HG03457 (cell line): Measurements from ENCODE around the gene TASL.
A peak's percentile ranks its signal among the peaks of the same experiment; 100 is the strongest.
"Not testable (repeated sequence)": the region's sequence is repeated elsewhere in the genome, so short reads cannot be mapped to it uniquely, and the experiment has no call there.

Source experiments
- ATAC-seq: cut with Tn5 transposase; IDR thresholded peaks from one replicate; pipeline ENCODE4 v1.9.1; 2021; ENCODE audit warnings: moderate number of reproducible peaks; ENCODE audit not compliant: unreplicated experiment

TASL gene

GRCh38 chrX:30577362-30577991, at the start of gene TASL:
Gene TASL, minus strand, starts transcription at chrX:30577766. Its CDS starts 17,411 bp downstream, at chrX:30560355.
- ATAC-seq: peak; percentile 78

- no peak for ATAC-seq
These were observed 48.8 kb upstream of the TASL start for GRCh38 chrX:30626402-30626801.

GRCh38 chrX:30622361-30622760, 44.8 kb upstream of the TASL start:
- ATAC-seq: no peak

GRCh38 chrX:30620980-30621618, 43.5 kb upstream of the TASL start:
- no peak for ATAC-seq

GRCh38 chrX:30620125-30620524, 42.6 kb upstream of the TASL start:
- no peak for ATAC-seq

- ATAC-seq: no peak
These were observed 40.7 kb upstream of the TASL start for GRCh38 chrX:30618160-30618765.

GRCh38 chrX:30615229-30615628, 37.7 kb upstream of the TASL start:
- ATAC-seq: no peak

- ATAC-seq: no peak
These were observed 36.2 kb upstream of the TASL start for GRCh38 chrX:30613721-30614120.

- ATAC-seq: no peak
These were observed 34.7 kb upstream of the TASL start for GRCh38 chrX:30612250-30612655.

- ATAC-seq: no peak
These were observed 32.5 kb upstream of the TASL start for GRCh38 chrX:30610026-30610425.

GRCh38 chrX:30607155-30607554, 29.6 kb upstream of the TASL start:
- no peak for ATAC-seq

GRCh38 chrX:30600269-30601176, 23.0 kb upstream of the TASL start:
- ATAC-seq: not testable (repeated sequence)

GRCh38 chrX:30597216-30598012, 19.8 kb upstream of the TASL start:
- ATAC-seq: peak; percentile 56

GRCh38 chrX:30593440-30594200, 16.1 kb upstream of the TASL start:
- no peak for ATAC-seq

- ATAC-seq: no peak
These were observed 15.3 kb upstream of the TASL start for GRCh38 chrX:30592831-30593230.

- no peak for ATAC-seq
These were observed 12.8 kb upstream of the TASL start for GRCh38 chrX:30590368-30590767.

- ATAC-seq: no peak
These were observed 11.8 kb upstream of the TASL start for GRCh38 chrX:30589146-30589888.

- ATAC-seq: no peak
These were observed 8.9 kb upstream of the TASL start for GRCh38 chrX:30586516-30586915.

GRCh38 chrX:30582664-30583063, 5.1 kb upstream of the TASL start:
- ATAC-seq: no peak
